Cardiac muscle cell (in vitro differentiated cells and primary cell): ENCODE measurements around the gene ANXA2. TPM values are rescaled to one million over a fixed set of nuclear protein-coding genes. Genes with fewer than 3 reads are reported as not detected.
"Not testable (repeated sequence)": the region's sequence is repeated elsewhere in the genome, so short reads cannot be mapped to it uniquely, and the experiment has no call there.

ENCODE experiments used
- DNase-seq, 2 donors: peaks; one replicate each; pipeline versions ENCODE4 v3.0.0 to v3.0.0-alpha.2; 2010 to 2017; ENCODE audit warnings: low read depth in 1 of 2, low spot score in 1 of 2
- H3K27ac ChIP-seq: fragments of 200-600 bp; sonication (generic); 2 replicates; pipeline ENCODE4 v1.5.1; 2016
- H3K27me3 ChIP-seq: fragments of 200-600 bp; sonication (generic); 2 replicates; pipeline ENCODE4 v1.6.0; 2016; ENCODE audit warnings: control low read depth
- H3K36me3 ChIP-seq: fragments of 200-600 bp; sonication (generic); 2 replicates; pipeline ENCODE4 v1.5.1; 2016; ENCODE audit warnings: control low read depth
- H3K4me1 ChIP-seq: fragments of 200-600 bp; sonication (generic); 2 replicates; pipeline ENCODE4 v1.8.1; 2017; ENCODE audit warnings: low read depth, mild to moderate bottlenecking, mixed run types
- H3K4me3 ChIP-seq: fragments of 200-600 bp; sonication (generic); 2 replicates; pipeline ENCODE4 v1.5.1; 2016; ENCODE audit warnings: mild to moderate bottlenecking
- H3K9me3 ChIP-seq: fragments of 200-600 bp; sonication (generic); 2 replicates; pipeline ENCODE4 v1.5.1; 2017; ENCODE audit warnings: low read depth, mild to moderate bottlenecking, control low read depth
- CTCF ChIP-seq: IDR thresholded peaks from 2 replicates; pipeline ENCODE4 v1.5.1; 2012; ENCODE audit warnings: low read depth, mild to moderate bottlenecking, low read length
- polyA plus RNA-seq: library from polyadenylated mRNA; unstranded; fragments of >200 nt; fragmentation: Nextera tagmentation; extraction: Ambion mirVana; gene quantifications from 2 replicates; pipeline ENCODE4 v1.2.1, GENCODE V29; 2016
- total RNA-seq: library from RNA; depleted of rRNA; stranded (reverse); fragments of >200 nt; gene quantifications from 2 replicates; pipeline ENCODE4 v1.2.3, GENCODE V29; 2016

ANXA2 gene
- total and polyA plus RNA-seq, 2 experiments from 2014 or later: 90.2 to 284 TPM

- H3K4me3 ChIP-seq: no peak overlapping the region
- no peak overlapping the region for H3K27ac ChIP-seq
- H3K36me3 ChIP-seq: no peaks in the 10 kb centered on the region
- H3K9me3 ChIP-seq: no peaks in the 10 kb centered on the region
- H3K27me3 ChIP-seq: no peaks in the 10 kb centered on the region
- peak in 1 of 2 donors; percentile 80 for DNase-seq
- TF ChIP-seq CTCF: no peak
- H3K4me1 ChIP-seq: peaks cover 14% of the 10 kb centered on the region
Observed at GRCh38 chr15:60408463-60408981, 10.7 kb upstream of the ANXA2 start.

- Histone ChIP-seq H3K4me1 (peaks cover 14% of the 10 kb centered on the region), H3K36me3 (no peaks in the 10 kb centered on the region), H3K9me3 (no peaks in the 10 kb centered on the region), H3K27ac (no peak overlapping the region), H3K4me3 (no peak overlapping the region), H3K27me3 (no peaks in the 10 kb centered on the region)
- peak in 1 of 2 donors; percentile 67 for DNase-seq
- TF ChIP-seq CTCF: no peak
Observed at GRCh38 chr15:60407415-60407805, 9.6 kb upstream of the ANXA2 start.

GRCh38 chr15:60406513-60407414 lies 9.0 kb upstream of the ANXA2 start:
- no peak overlapping the region for H3K4me3 ChIP-seq
- no peaks in the 10 kb centered on the region for H3K36me3 ChIP-seq
- peak overlapping the region; percentile 31 for H3K27ac ChIP-seq
- no peak for TF ChIP-seq CTCF
- no peaks in the 10 kb centered on the region for H3K9me3 ChIP-seq
- no peak for DNase-seq
- no peaks in the 10 kb centered on the region for H3K27me3 ChIP-seq
- H3K4me1 ChIP-seq: peaks cover 14% of the 10 kb centered on the region

- no peaks in the 10 kb centered on the region for H3K9me3 ChIP-seq
- H3K4me3 ChIP-seq: no peak overlapping the region
- no peaks in the 10 kb centered on the region for H3K27me3 ChIP-seq
- H3K36me3 ChIP-seq: no peaks in the 10 kb centered on the region
- H3K27ac ChIP-seq: no peak overlapping the region
- TF ChIP-seq CTCF: no peak
- peaks cover 14% of the 10 kb centered on the region for H3K4me1 ChIP-seq
- no peak for DNase-seq
Observed at GRCh38 chr15:60405399-60405798, 7.6 kb upstream of the ANXA2 start.

GRCh38 chr15:60404351-60404750 lies 6.6 kb upstream of the ANXA2 start:
- not testable (repeated sequence) for H3K27me3 ChIP-seq, DNase-seq, H3K9me3 ChIP-seq, H3K27ac ChIP-seq, H3K36me3 ChIP-seq, H3K4me3 ChIP-seq
- peaks cover 14% of the 10 kb centered on the region for H3K4me1 ChIP-seq

- Histone ChIP-seq H3K27ac (no peak overlapping the region), H3K9me3 (no peaks in the 10 kb centered on the region), H3K36me3 (no peaks in the 10 kb centered on the region), H3K4me3 (no peak overlapping the region), H3K27me3 (no peaks in the 10 kb centered on the region), H3K4me1 (peaks cover 9% of the 10 kb centered on the region)
- no peak for TF ChIP-seq CTCF
- DNase-seq: no peak
Observed at GRCh38 chr15:60400944-60401343, 3.2 kb upstream of the ANXA2 start.
